Testis (tissue), 2 donors: ENCODE measurements around the gene CST2.

Experiments used
- POLR2A ChIP-seq: fragments of 450-650 bp; IDR thresholded peaks from one replicate; pipeline ENCODE4 v1.6.1; 2017; ENCODE audit warnings: antibody characterized with exemption, mild to moderate bottlenecking, moderate library complexity
- TF ChIP-seq, protein P1 (sequence below), 3 experiments: fragments of 450-650 bp in 2 of 3; fragments of 200-600 bp in 1 of 3; sonication (generic) in 1 of 3; IDR thresholded peaks; one replicate each; pipeline ENCODE4 v1.5.1; 2016 to 2019; ENCODE audit warnings: antibody characterized with exemption in 3 of 3, mild to moderate bottlenecking in 2 of 3, moderate library complexity in 1 of 3

DNA sequence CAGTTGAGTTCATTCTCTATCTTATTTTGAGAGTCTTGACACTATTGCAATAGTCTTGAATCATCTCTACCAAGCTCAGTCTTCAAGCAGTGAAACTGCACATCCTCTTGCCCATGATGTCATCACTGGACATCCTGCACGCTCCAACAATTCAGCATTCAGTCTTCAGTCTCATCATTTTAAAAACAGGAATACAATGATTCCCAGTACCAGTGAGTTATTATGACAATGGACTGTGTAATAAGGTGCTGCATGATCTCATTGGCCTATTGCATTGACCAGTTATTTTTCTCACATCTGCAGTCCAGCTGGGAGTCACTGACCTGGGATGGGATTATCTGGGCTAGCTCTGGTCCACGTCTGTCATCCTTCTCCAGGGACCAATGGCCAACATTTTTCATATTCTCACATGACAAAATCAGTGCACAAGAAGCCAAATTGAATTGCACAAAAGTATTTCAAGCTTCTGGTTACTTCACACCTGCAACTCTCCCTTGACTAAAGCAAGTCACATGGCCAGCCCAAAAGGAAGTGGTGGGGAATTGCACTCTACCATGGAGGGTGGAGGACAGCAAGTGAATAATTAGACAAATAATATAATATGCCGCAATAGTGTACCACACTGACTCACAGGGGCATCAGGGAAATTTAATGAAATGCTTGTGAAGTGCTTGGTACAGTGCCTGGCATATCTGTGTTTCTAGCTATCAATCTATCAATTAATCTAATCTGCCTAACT lies 6.4 kb upstream of the CST2 start:
- TF ChIP-seq, protein P1, sequence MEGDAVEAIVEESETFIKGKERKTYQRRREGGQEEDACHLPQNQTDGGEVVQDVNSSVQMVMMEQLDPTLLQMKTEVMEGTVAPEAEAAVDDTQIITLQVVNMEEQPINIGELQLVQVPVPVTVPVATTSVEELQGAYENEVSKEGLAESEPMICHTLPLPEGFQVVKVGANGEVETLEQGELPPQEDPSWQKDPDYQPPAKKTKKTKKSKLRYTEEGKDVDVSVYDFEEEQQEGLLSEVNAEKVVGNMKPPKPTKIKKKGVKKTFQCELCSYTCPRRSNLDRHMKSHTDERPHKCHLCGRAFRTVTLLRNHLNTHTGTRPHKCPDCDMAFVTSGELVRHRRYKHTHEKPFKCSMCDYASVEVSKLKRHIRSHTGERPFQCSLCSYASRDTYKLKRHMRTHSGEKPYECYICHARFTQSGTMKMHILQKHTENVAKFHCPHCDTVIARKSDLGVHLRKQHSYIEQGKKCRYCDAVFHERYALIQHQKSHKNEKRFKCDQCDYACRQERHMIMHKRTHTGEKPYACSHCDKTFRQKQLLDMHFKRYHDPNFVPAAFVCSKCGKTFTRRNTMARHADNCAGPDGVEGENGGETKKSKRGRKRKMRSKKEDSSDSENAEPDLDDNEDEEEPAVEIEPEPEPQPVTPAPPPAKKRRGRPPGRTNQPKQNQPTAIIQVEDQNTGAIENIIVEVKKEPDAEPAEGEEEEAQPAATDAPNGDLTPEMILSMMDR (IDR thresholded peaks at IDR 0.05) = no peak
- TF ChIP-seq POLR2A = no peak
